AG10803 (cell line): ENCODE measurements around the gene SGK1.
A peak's percentile ranks its signal among the peaks of the same experiment; 100 is the strongest.
"Not testable (repeated sequence)": the region's sequence is repeated elsewhere in the genome, so short reads cannot be mapped to it uniquely, and the experiment has no call there.

Experiments
- DNase-seq: peaks from one replicate; pipeline ENCODE4 v3.0.0; 2010; ENCODE audit warnings: low read depth
- H3K4me3 ChIP-seq: 2 replicates; pipeline ENCODE4 v1.5.1; 2011; ENCODE audit warnings: mild to moderate bottlenecking, low read length, control low read depth
- TF ChIP-seq, protein P1 (sequence below): conservative IDR thresholded peaks from 2 replicates; pipeline ENCODE4 v1.5.1; 2011; ENCODE audit warnings: mild to moderate bottlenecking, low read length, control low read depth, inconsistent platforms

Gene SGK1

DNA sequence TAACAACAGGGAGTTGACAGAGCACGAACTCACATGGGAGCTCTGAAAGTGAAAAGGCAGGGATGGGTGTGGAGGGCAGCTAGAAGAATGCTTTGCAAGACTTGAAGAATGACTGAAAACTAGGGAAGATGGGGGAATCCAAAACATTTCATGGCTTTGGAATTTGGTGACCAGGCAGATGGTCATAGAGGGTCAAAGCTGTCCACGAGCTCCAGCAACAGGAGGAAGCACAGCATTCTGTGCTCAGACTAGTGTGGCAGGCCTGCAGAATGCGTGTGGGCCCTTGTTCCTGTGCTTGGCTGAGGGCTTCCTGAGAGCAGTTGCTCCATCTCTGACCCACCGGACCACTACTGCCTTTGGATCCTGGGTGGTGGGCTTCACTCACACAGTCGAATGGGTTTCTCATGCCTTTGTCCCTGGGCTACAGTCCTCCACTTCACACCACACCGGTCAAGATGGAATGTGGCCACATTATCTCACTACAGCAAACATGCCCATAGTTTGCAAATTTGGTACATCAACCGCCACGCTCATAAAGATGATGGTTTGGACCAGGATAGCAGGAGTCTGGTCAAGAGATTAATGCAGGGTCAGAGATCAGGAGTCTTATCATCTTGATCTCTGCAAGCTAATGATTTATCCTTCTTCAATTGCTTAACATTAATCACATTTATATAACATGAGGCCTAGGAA is 100.7 kb downstream of the SGK1 start:
- no peak overlapping the region for H3K4me3 ChIP-seq
- TF ChIP-seq, protein P1, sequence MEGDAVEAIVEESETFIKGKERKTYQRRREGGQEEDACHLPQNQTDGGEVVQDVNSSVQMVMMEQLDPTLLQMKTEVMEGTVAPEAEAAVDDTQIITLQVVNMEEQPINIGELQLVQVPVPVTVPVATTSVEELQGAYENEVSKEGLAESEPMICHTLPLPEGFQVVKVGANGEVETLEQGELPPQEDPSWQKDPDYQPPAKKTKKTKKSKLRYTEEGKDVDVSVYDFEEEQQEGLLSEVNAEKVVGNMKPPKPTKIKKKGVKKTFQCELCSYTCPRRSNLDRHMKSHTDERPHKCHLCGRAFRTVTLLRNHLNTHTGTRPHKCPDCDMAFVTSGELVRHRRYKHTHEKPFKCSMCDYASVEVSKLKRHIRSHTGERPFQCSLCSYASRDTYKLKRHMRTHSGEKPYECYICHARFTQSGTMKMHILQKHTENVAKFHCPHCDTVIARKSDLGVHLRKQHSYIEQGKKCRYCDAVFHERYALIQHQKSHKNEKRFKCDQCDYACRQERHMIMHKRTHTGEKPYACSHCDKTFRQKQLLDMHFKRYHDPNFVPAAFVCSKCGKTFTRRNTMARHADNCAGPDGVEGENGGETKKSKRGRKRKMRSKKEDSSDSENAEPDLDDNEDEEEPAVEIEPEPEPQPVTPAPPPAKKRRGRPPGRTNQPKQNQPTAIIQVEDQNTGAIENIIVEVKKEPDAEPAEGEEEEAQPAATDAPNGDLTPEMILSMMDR, result no peak
- peak; percentile 62 for DNase-seq

DNA sequence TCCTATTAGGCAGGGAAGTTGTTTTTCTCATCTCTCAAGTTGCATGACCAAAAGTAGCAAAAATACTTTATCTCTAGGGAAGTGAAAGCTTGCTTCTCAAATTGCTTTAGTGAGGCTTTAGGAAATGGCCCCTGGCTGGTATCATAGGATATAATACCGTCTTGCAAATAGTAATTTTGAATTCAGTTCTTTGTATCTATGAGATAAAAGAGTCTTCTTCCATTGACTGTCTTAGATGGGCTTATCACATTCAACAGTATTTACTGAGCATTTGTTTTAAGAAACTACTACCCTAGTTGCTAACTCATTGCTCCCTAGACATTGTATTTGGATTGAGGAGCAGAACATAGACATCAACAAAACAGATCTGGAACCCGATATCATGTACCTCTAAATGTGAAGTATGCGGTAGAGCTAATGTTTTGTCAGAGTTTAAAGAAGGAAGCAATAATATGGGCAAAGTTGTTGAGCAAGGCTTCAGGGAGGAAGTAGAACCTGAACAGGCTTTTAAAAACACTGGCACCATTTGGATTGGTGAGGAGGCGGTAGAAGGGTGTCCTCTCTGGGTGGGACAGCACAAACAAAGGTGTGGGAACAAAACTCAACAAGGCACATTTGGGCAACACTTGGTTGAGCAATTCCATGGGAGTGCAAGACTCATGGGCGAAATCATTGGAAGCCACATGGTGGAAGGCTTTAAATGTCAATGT is 101.5 kb downstream of the SGK1 start:
- TF ChIP-seq, protein P1, result no peak
- DNase-seq, result no peak
- H3K4me3 ChIP-seq, result no peak overlapping the region

DNA sequence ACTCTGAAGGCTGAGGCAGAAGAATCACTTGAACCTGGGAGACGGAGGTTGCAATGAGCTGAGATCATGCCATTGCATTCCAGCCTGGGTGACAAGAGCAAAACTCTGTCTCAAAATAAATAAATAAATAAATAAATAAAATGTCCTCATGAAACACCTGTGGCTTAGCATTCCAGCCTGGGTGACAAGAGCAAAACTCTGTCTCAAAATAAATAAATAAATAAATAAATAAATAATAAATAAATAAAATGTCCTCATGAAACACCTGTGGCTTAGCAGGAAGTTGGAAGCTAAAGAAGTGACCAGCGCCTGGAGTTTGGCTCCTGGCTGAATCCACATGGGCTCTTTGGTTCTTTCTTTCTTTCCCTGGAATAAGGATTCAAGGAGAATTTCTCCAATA is 104.5 kb downstream of the SGK1 start:
- not testable (repeated sequence) for H3K4me3 ChIP-seq, DNase-seq

DNA sequence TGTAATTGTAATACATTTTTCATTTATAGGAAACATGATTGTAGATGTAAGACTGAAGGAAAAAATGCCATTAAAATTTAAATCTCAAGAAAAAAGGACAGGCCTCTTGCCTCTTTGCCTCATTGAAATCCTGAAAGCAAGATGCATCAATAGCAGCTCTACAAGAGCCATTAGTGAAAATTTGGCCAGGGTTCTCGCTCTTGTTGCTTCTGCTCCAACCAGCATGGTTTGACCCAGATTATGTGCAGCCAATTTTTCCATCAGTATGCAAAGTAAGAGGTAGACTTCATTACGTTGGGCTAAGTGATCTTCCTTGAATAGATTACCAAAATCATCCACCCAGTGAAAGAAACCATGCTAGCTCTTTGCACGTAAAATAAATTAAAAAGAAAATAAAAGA is 106.6 kb downstream of the SGK1 start:
- H3K4me3 ChIP-seq, result no peak overlapping the region
- no peak for DNase-seq

DNA sequence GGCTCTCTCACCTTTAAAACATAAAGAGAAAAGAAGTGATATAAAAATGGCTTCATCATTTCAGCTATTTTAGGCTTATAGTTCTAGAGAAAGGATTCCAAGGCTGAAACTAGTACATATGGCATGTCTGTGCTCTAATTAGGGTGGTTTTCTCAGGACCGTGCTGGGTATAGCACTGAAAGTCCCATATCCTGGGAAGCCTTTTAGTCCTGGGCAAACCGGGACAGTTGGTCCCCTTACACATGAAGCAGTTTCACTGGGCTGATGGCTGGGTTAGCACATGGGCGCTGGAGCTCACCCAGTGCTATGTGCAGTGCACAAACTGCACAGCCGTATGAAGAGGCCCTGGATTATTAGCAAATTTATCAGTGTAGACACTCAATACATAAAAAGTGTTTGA is 110.5 kb downstream of the SGK1 start:
- no peak overlapping the region for H3K4me3 ChIP-seq
- DNase-seq, result no peak
- TF ChIP-seq, protein P1, result no peak

More for the DNA sequence above, 106.6 kb downstream of the SGK1 start:
- TF ChIP-seq, protein P1, result no peak

DNA sequence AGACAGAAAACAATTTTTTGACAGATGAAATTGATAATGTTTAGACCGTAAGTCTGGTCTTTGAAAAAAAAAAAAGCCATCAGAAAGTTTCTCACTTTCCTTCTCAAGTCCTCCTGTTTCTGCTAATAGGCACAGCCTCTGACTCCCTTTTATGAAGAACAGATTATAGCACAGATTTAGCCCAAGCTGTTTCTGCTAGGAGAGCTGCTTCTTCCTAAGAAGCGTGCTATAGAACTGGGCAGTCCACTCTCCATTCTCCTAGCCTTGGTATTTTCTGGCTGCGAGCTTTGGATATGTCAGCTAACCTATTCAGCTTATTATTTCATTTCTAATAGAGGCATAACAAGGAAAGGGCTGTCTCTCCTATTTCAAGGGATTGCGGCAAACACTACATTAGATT is 112.5 kb downstream of the SGK1 start:
- TF ChIP-seq, protein P1, result no peak
- DNase-seq, result no peak

DNA sequence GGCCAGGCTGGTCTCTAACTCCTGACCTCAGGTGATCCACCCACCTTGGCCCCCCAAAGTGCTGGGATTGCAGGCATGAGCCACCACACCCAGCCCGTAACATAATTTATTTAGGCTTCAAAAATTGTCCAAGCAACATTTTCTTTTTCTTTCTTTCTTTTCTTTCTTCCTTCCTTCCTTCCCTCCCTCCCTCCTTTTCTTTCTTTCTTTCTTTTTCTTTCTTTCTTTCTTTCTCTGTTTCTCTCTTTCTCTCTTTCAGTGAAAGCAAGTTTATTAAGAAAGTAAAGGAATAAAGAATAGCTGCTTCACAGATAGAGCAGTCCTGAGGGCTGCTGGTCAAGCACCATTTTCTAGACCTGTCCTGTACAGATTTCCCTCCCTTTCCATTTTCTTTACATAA is 113.2 kb downstream of the SGK1 start:
- not testable (repeated sequence) for H3K4me3 ChIP-seq, DNase-seq

More for the DNA sequence above, 112.5 kb downstream of the SGK1 start:
- H3K4me3 ChIP-seq, result no peak overlapping the region

DNA sequence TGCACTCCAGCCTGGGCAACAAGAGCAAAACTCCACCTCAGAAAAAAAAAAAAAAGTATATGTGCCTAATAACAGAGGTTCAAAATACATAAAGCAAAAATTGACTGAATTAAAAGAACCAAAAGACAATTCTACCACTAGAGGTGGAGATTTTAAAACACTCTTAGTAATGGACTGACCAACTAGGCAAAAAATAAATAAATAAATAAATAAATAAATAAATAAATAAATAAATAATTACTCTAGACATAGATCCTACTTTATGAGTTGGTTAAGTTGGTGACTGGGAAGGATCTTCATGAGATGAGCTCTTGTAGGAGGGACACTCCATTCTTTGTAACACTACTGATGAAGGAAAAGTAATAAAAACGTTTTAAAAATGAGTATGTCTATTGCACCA is 113.9 kb downstream of the SGK1 start:
- TF ChIP-seq, protein P1, result no peak
- no peak overlapping the region for H3K4me3 ChIP-seq
- no peak for DNase-seq
